OCI-LY1 (cell line): Measurements from ENCODE around the gene NSD2.

ENCODE experiments used
- H2AFZ ChIP-seq: fragments of 200-600 bp; sonication (generic), shearing (Covaris generic); 2 replicates; pipeline ENCODE4 v1.6.0; 2014; ENCODE audit warnings: antibody characterized with exemption, mild to moderate bottlenecking, low read length
- H3F3A ChIP-seq: fragments of 200-600 bp; sonication (generic), shearing (Covaris generic); 2 replicates; pipeline ENCODE4 v1.6.0; 2014; ENCODE audit warnings: mild to moderate bottlenecking, antibody characterized with exemption, low read length, moderate library complexity; ENCODE audit not compliant: insufficient read depth
- H3K27ac ChIP-seq: fragments of 200-600 bp; sonication (generic); 2 replicates; pipeline ENCODE4 v1.5.1; 2014; ENCODE audit warnings: low read length, mixed run types, mild to moderate bottlenecking, low read depth; ENCODE audit not compliant: poor library complexity, severe bottlenecking
- H3K27me3 ChIP-seq: fragments of 200-600 bp; sonication (generic); 2 replicates; pipeline ENCODE4 v1.6.0; 2014; ENCODE audit warnings: antibody characterized with exemption, mild to moderate bottlenecking, low read length, moderate library complexity; ENCODE audit not compliant: insufficient read depth
- H3K36me3 ChIP-seq: fragments of 200-600 bp; sonication (generic); 2 replicates; pipeline ENCODE4 v1.6.1; 2014; ENCODE audit warnings: mild to moderate bottlenecking, antibody characterized with exemption, low read length, moderate library complexity, mixed read lengths; ENCODE audit not compliant: insufficient read depth
- H3K4me1 ChIP-seq: fragments of 200-600 bp; sonication (generic); 2 replicates; pipeline ENCODE4 v1.5.1; 2014; ENCODE audit warnings: mild to moderate bottlenecking, low read length, moderate library complexity; ENCODE audit not compliant: insufficient read depth, severe bottlenecking
- H3K4me2 ChIP-seq: fragments of 200-600 bp; sonication (generic), shearing (Covaris generic); 2 replicates; pipeline ENCODE4 v1.6.1; 2014; ENCODE audit warnings: low read length
- H3K4me3 ChIP-seq: fragments of 200-600 bp; sonication (generic); 2 replicates; pipeline ENCODE4 v1.5.1; 2014; ENCODE audit warnings: low read length, low read depth, mild to moderate bottlenecking, mixed read lengths; ENCODE audit not compliant: poor library complexity, severe bottlenecking
- H3K79me2 ChIP-seq: fragments of 200-600 bp; shearing (Covaris generic); 2 replicates; pipeline ENCODE4 v1.6.1; 2016; ENCODE audit warnings: mixed run types, low read length, mixed read lengths; ENCODE audit not compliant: insufficient read depth
- H3K9ac ChIP-seq: fragments of 200-600 bp; sonication (generic), shearing (Covaris generic); 2 replicates; pipeline ENCODE4 v1.6.1; 2014; ENCODE audit warnings: mild to moderate bottlenecking, low read length, mixed read lengths
- H3K9me2 ChIP-seq: fragments of 200-600 bp; sonication (generic), shearing (Covaris generic); 2 replicates; pipeline ENCODE4 v1.6.1; 2014; ENCODE audit warnings: low read depth, mild to moderate bottlenecking, low read length, mixed read lengths
- H3K9me3 ChIP-seq: fragments of 200-600 bp; shearing (Covaris generic); 2 replicates; pipeline ENCODE4 v1.6.1; 2014; ENCODE audit warnings: low read length, mixed read lengths
- H4K20me1 ChIP-seq: fragments of 200-600 bp; sonication (generic), shearing (Covaris generic); 2 replicates; pipeline ENCODE4 v1.6.0; 2016; ENCODE audit warnings: mild to moderate bottlenecking, low read length; ENCODE audit not compliant: insufficient read depth
- EZH2 ChIP-seq: fragments of 200-600 bp; sonication (generic), shearing (Covaris generic); IDR thresholded peaks from 2 replicates; pipeline ENCODE4 v1.8.0; 2017; ENCODE audit warnings: borderline replicate concordance, mixed run types, mild to moderate bottlenecking, antibody characterized with exemption, low read length, moderate library complexity, mixed read lengths
- TF ChIP-seq, protein P1 (sequence below): fragments of 200-600 bp; sonication (generic), shearing (Covaris generic); IDR thresholded peaks from 2 replicates; pipeline ENCODE4 v1.5.1; 2017; ENCODE audit warnings: mild to moderate bottlenecking, antibody characterized with exemption, low read length, moderate library complexity, mixed read lengths

Gene NSD2

DNA sequence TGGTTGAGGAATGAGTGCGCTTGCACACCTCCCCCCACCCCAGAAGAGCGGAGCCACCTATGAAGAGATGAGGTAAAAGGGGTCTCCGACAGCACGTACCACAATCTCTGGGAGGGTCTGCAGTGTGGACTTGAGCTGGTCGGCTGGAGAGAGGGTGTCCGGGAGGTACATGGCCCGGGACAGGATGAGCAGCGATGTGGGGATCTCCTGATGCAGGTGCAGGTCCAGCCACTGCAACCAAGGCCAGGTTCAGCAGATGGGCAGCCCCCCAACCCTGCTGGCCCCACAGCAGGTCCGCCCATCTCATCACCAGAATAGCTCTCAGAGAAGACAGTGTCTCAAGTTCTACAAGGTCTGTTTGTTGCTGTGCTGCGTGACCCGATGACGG, 47.7 kb upstream of the NSD2 start:
- no peak overlapping the region for H2AFZ ChIP-seq
- no peaks in the 10 kb centered on the region for H3K9me3 ChIP-seq
- H3K4me3 ChIP-seq: no peak overlapping the region
- no peak overlapping the region for H3K27ac ChIP-seq
- no peaks in the 10 kb centered on the region for H3F3A ChIP-seq
- H3K4me1 ChIP-seq: no peaks in the 10 kb centered on the region
- H3K9ac ChIP-seq: no peak overlapping the region
- H3K79me2 ChIP-seq: no peaks in the 10 kb centered on the region
- H4K20me1 ChIP-seq: no peaks in the 10 kb centered on the region
- H3K4me2 ChIP-seq: no peak overlapping the region
- H3K9me2 ChIP-seq: no peaks in the 10 kb centered on the region
- TF ChIP-seq, protein P1, sequence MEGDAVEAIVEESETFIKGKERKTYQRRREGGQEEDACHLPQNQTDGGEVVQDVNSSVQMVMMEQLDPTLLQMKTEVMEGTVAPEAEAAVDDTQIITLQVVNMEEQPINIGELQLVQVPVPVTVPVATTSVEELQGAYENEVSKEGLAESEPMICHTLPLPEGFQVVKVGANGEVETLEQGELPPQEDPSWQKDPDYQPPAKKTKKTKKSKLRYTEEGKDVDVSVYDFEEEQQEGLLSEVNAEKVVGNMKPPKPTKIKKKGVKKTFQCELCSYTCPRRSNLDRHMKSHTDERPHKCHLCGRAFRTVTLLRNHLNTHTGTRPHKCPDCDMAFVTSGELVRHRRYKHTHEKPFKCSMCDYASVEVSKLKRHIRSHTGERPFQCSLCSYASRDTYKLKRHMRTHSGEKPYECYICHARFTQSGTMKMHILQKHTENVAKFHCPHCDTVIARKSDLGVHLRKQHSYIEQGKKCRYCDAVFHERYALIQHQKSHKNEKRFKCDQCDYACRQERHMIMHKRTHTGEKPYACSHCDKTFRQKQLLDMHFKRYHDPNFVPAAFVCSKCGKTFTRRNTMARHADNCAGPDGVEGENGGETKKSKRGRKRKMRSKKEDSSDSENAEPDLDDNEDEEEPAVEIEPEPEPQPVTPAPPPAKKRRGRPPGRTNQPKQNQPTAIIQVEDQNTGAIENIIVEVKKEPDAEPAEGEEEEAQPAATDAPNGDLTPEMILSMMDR: no peak
- TF ChIP-seq EZH2: no peak
- H3K36me3 ChIP-seq: peaks cover 34% of the 10 kb centered on the region
- no peaks in the 10 kb centered on the region for H3K27me3 ChIP-seq

DNA sequence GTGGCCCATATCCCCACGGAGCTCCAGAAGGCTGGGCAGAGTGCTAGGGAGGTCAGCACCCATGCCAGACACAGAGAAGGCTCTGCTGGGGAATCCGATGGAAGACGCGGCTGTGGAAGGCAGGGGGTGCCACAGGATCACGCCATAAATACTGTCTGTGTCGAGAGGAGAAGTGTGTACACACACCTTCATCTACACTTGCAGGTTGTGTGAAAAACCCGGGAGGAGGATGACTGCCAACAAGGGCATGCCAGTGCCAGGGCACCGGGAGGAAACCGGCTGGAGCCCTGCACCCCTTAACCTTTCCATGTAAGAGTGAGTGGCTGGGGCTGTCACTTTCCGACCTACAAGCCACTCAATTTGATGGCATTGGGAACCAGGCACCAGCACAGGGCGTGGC, 46.4 kb upstream of the NSD2 start:
- Histone ChIP-seq H3K4me1 (peaks cover 5% of the 10 kb centered on the region), H3K27ac (no peak overlapping the region), H3K79me2 (no peaks in the 10 kb centered on the region), H3K36me3 (peaks cover 32% of the 10 kb centered on the region), H3F3A (no peaks in the 10 kb centered on the region), H3K27me3 (no peaks in the 10 kb centered on the region), H3K9me3 (no peaks in the 10 kb centered on the region), H3K9ac (no peak overlapping the region), H3K9me2 (no peaks in the 10 kb centered on the region), H3K4me2 (no peak overlapping the region), H4K20me1 (no peaks in the 10 kb centered on the region), H3K4me3 (no peak overlapping the region), H2AFZ (no peak overlapping the region)
- TF ChIP-seq EZH2: no peak
- TF ChIP-seq, protein P1: no peak

DNA sequence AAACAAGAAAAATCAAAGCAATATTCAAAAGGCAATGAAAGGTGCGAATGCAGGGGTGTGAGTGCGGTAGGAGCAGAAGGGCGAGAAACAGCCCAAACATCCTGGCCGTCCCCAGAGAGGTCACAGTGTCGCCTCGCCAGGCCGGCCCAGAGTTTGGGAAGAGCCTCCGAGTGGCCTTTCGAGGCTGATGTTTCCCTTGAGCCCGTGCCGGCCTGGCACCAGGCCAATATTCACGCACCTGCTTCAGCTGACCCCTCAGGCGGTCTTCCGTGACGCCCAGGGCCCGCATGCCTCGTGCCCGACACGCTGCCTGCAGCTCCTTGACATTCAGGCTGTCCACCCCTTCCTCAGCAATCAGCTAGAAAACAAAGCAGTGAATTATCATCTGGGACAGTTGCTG, 45.9 kb upstream of the NSD2 start:
- H3K36me3 ChIP-seq: peaks cover 29% of the 10 kb centered on the region
- H3K4me3 ChIP-seq: no peak overlapping the region
- H3K9ac ChIP-seq: no peak overlapping the region
- H3K4me1 ChIP-seq: peaks cover 11% of the 10 kb centered on the region
- H3K9me3 ChIP-seq: no peaks in the 10 kb centered on the region
- H2AFZ ChIP-seq: no peak overlapping the region
- H3K27me3 ChIP-seq: no peaks in the 10 kb centered on the region
- H3K9me2 ChIP-seq: no peaks in the 10 kb centered on the region
- H3F3A ChIP-seq: no peaks in the 10 kb centered on the region
- peak overlapping the region; percentile 12 for H3K27ac ChIP-seq
- H3K79me2 ChIP-seq: no peaks in the 10 kb centered on the region
- no peaks in the 10 kb centered on the region for H4K20me1 ChIP-seq
- TF ChIP-seq, protein P1: no peak
- TF ChIP-seq EZH2: no peak
- H3K4me2 ChIP-seq: no peak overlapping the region
